Uterus (tissue), 2 donors: Measurements from ENCODE around the gene POLR2C.

Experiments used
- CTCF ChIP-seq, 4 experiments: fragments of 200-600 bp in 2 of 4; fragments of 450-650 bp in 2 of 4; sonication (generic) in 2 of 4; IDR thresholded peaks; one replicate each; pipeline ENCODE4 v1.5.1; 2016 to 2019; ENCODE audit warnings: antibody characterized with exemption in 4 of 4, mild to moderate bottlenecking in 2 of 4, moderate library complexity in 1 of 4
- POLR2A ChIP-seq, 2 donors: fragments of 450-650 bp; IDR thresholded peaks; one replicate each; pipeline ENCODE4 v1.6.1; 2016; ENCODE audit warnings: antibody characterized with exemption in 2 of 2, mild to moderate bottlenecking in 1 of 2, moderate library complexity in 1 of 2

- TF ChIP-seq CTCF (IDR thresholded peaks at IDR 0.05) (no peak), POLR2A (IDR thresholded peaks at IDR 0.05) (no peak)
These were observed 34.7 kb upstream of the POLR2C start for GRCh38 chr16:57427824-57428223.
